HepG2 (cell line): ENCODE results near the gene CNNM1. TPM values are rescaled to one million over a fixed set of nuclear protein-coding genes. Genes with fewer than 3 reads are reported as not detected.

Experiments used
- ELF3 ChIP-seq: IDR thresholded peaks from 2 replicates; pipeline ENCODE4 v1.6.1; 2016; ENCODE audit warnings: missing genetic modification reagents, missing compliant biosample characterization
- HBP1 ChIP-seq: IDR thresholded peaks from 2 replicates; pipeline ENCODE4 v1.6.1; 2016; ENCODE audit warnings: low read depth, control low read depth
- HNF4A ChIP-seq: sonication (generic); formaldehyde crosslinking; IDR thresholded peaks from 2 replicates; pipeline ENCODE4 v1.4.0; 2020; ENCODE audit warnings: missing genetic modification reagents
- MIER2 ChIP-seq: IDR thresholded peaks from 2 replicates; pipeline ENCODE4 v1.6.1; 2016; ENCODE audit warnings: missing biosample characterization, missing genetic modification reagents
- MTERF4 ChIP-seq: sonication (generic); formaldehyde crosslinking; IDR thresholded peaks from 2 replicates; pipeline ENCODE4 v1.8.0; 2023; ENCODE audit warnings: mild to moderate bottlenecking, missing genetic modification reagents
- NCOR1 ChIP-seq: fragments of 200-600 bp; sonication (generic); IDR thresholded peaks from 2 replicates; pipeline ENCODE4 v1.7.0; 2017; ENCODE audit warnings: antibody characterized with exemption, low read length, borderline replicate concordance
- NFRKB ChIP-seq: fragments of 450-650 bp; IDR thresholded peaks from 2 replicates; pipeline ENCODE4 v1.6.1; 2017
- POGZ ChIP-seq: sonication (generic); formaldehyde crosslinking; IDR thresholded peaks from 2 replicates; pipeline ENCODE4 v1.4.0; 2020; ENCODE audit warnings: mild to moderate bottlenecking, missing genetic modification reagents
- POLR2AphosphoS2 ChIP-seq: IDR thresholded peaks from 2 replicates; pipeline ENCODE4 v1.6.1; 2011; ENCODE audit warnings: low read depth, low read length, improper control_type of control experiment
- RAD51 ChIP-seq: fragments of 450-650 bp; IDR thresholded peaks from 2 replicates; pipeline ENCODE4 v1.6.1; 2016; ENCODE audit warnings: borderline replicate concordance
- SOX6 ChIP-seq, 2 experiments: fragments of 450-650 bp in 1 of 2; sonication (generic) in 1 of 2; formaldehyde crosslinking in 1 of 2; IDR thresholded peaks; 2 replicates each; pipeline versions ENCODE4 v1.4.0 to v1.6.1; 2017 to 2020; ENCODE audit warnings: antibody characterized with exemption in 1 of 2, mild to moderate bottlenecking in 1 of 2, missing genetic modification reagents in 1 of 2
- ZBTB14 ChIP-seq: sonication (generic); formaldehyde crosslinking; IDR thresholded peaks from 2 replicates; pipeline ENCODE4 v1.4.0; 2020; ENCODE audit warnings: missing genetic modification reagents
- ZNF143 ChIP-seq: sonication (generic); formaldehyde crosslinking; IDR thresholded peaks from 2 replicates; pipeline ENCODE4 v1.4.0; 2020; ENCODE audit warnings: missing genetic modification reagents
- ZNF34 ChIP-seq: sonication (generic); formaldehyde crosslinking; IDR thresholded peaks from 2 replicates; pipeline ENCODE4 v1.4.0; 2020; ENCODE audit warnings: mild to moderate bottlenecking, missing genetic modification reagents, borderline replicate concordance
- ZNF407 ChIP-seq: sonication (generic); formaldehyde crosslinking; IDR thresholded peaks from one replicate; pipeline ENCODE4 v1.5.1; 2020; ENCODE audit warnings: mild to moderate bottlenecking, missing genetic modification reagents; ENCODE audit errors: not compliant biosample characterization
- ZNF451 ChIP-seq: sonication (generic); formaldehyde crosslinking; IDR thresholded peaks from 2 replicates; pipeline ENCODE4 v1.5.0; 2020; ENCODE audit warnings: mild to moderate bottlenecking, missing genetic modification reagents
- ZNF510 ChIP-seq: sonication (generic); formaldehyde crosslinking; IDR thresholded peaks from 2 replicates; pipeline ENCODE4 v1.4.0; 2020; ENCODE audit warnings: low read depth, mild to moderate bottlenecking, missing genetic modification reagents
- ZNF549 ChIP-seq: sonication (generic); formaldehyde crosslinking; IDR thresholded peaks from 2 replicates; pipeline ENCODE4 v1.5.0; 2020; ENCODE audit warnings: missing genetic modification reagents
- ZNF616 ChIP-seq: sonication (generic); formaldehyde crosslinking; IDR thresholded peaks from 2 replicates; pipeline ENCODE4 v1.5.0; 2020; ENCODE audit warnings: low read depth, mild to moderate bottlenecking, missing genetic modification reagents
- ZNF674 ChIP-seq: sonication (generic); formaldehyde crosslinking; IDR thresholded peaks from 2 replicates; pipeline ENCODE4 v1.5.0; 2020; ENCODE audit warnings: low read depth, mild to moderate bottlenecking, missing genetic modification reagents
- ZNF839 ChIP-seq: sonication (generic); formaldehyde crosslinking; IDR thresholded peaks from 2 replicates; pipeline ENCODE4 v1.4.0; 2020; ENCODE audit warnings: missing genetic modification reagents, mild to moderate bottlenecking, borderline replicate concordance
- polyA plus RNA-seq, 8 experiments: library from polyadenylated mRNA; depleted of rRNA in 3 of 8; stranded (reverse) in 7 of 8; unstranded in 1 of 8; fragments of >200 nt; fragmentation: Illumina TruSeq in 4 of 8; extraction: Trizol in 4 of 8; gene quantifications; 2 replicates each; pipeline versions ENCODE4 v1.2.1 to v1.2.3, GENCODE V29; 2011 to 2016; ENCODE audit warnings: low read depth in 4 of 8, missing spikeins in 1 of 8, mixed read lengths in 1 of 8; ENCODE audit not compliant: insufficient read depth in 1 of 8
- total RNA-seq, 5 experiments: library from RNA; depleted of rRNA; stranded (reverse); fragments of >200 nt; fragmentation: Illumina TruSeq; extraction: Trizol; gene quantifications; 2 replicates each; pipeline ENCODE4 v1.2.3, GENCODE V29; 2016; ENCODE audit warnings: low read depth in 1 of 5

Gene CNNM1
- total and polyA plus RNA-seq, 2 of the 13 experiments (the other 11 are each of a cell fraction or from before 2014, with no cell fraction given), result 4.3 to 9.6 TPM

- no peak for TF ChIP-seq ELF3
- no peak for TF ChIP-seq ZNF451 (CRISPR knock-in tag)
- no peak for TF ChIP-seq HBP1 (CRISPR knock-in tag)
- peak; percentile 39; the same call in 1 of the 2 replicates for TF ChIP-seq MIER2 (CRISPR knock-in tag)
- no peak for TF ChIP-seq SOX6 (IDR thresholded peaks at IDR 0.05)
- no peak for TF ChIP-seq SOX6 (CRISPR knock-in tag; IDR thresholded peaks at IDR 0.05)
- TF ChIP-seq ZNF34 (CRISPR knock-in tag), result no peak
- TF ChIP-seq ZNF549, result no peak
- TF ChIP-seq RAD51, result no peak
- no peak for TF ChIP-seq NFRKB
- peak; percentile 67 for TF ChIP-seq HNF4A (CRISPR knock-in tag)
- TF ChIP-seq ZNF143 (CRISPR knock-in tag), result no peak
- TF ChIP-seq MTERF4 (CRISPR knock-in tag), result no peak
- TF ChIP-seq ZNF674 (CRISPR knock-in tag), result no peak
- no peak for TF ChIP-seq ZNF510
- no peak for TF ChIP-seq ZBTB14 (CRISPR knock-in tag)
- no peak for TF ChIP-seq POLR2AphosphoS2
- TF ChIP-seq NCOR1, result no peak
- TF ChIP-seq POGZ (CRISPR knock-in tag), result no peak
- no peak for TF ChIP-seq ZNF407 (CRISPR knock-in tag)
- TF ChIP-seq ZNF839 (CRISPR knock-in tag), result no peak
- no peak for TF ChIP-seq ZNF616 (CRISPR knock-in tag)
These were observed 10.7 kb upstream of the CNNM1 start (continued) for GRCh38 chr10:99318475-99318874.
